Endothelial cell of umbilical vein (primary cell): ENCODE results near the gene KRT77. TPM values are rescaled to one million over a fixed set of nuclear protein-coding genes. Genes with fewer than 3 reads are reported as not detected.

Experiments
- BruUV-seq: library from RNA; stranded (reverse); fragments of 400-500 nt; replicated peaks from 2 replicates; lab custom pipeline; 2021; lab: Mats Ljungman, UMichigan
- CTCF ChIA-PET: fragments of 300-600, 350-600 bp; sonication (Branson Sonifier 250); formaldehyde crosslinking; loops from one replicate; lab custom pipeline; 2021; ENCODE audit warnings: antibody characterized with exemption, inconsistent platforms; lab: Charles Lee
- POLR2A ChIA-PET: fragments of 300-600, 350-600 bp; sonication (Branson Sonifier 250); formaldehyde crosslinking; loops from one replicate; lab custom pipeline; 2021; ENCODE audit warnings: antibody characterized with exemption, inconsistent platforms; lab: Charles Lee
- DNase-seq: peaks from one replicate; pipeline ENCODE4 v3.0.0-alpha.2; 2011; ENCODE audit warnings: low read depth, low spot score
- FAIRE-seq: peaks from 2 replicates; lab custom pipeline; 2011; peaks lifted over from hg19 to GRCh38; lab: Jason Lieb, UNC
- H2AFZ ChIP-seq: 2 replicates; pipeline ENCODE4 v1.6.0; 2012; ENCODE audit warnings: low read depth, low read length, control low read depth, inconsistent platforms
- H3K27ac ChIP-seq: 2 replicates; pipeline ENCODE4 v1.5.1; 2011; ENCODE audit warnings: low read depth, mild to moderate bottlenecking, control low read depth, low read length, moderate library complexity; ENCODE audit not compliant: insufficient read depth
- H3K27me3 ChIP-seq, 2 experiments: 2 replicates each; pipeline versions ENCODE4 v1.6.0 to v1.6.1; 2011; ENCODE audit warnings: low read length in 2 of 2, mixed read lengths in 1 of 2; ENCODE audit not compliant: control insufficient read depth in 2 of 2, insufficient read depth in 2 of 2
- H3K36me3 ChIP-seq, 2 experiments: 2 replicates in 1 of 2; 3 replicates in 1 of 2; pipeline ENCODE4 v1.5.1; 2011; ENCODE audit warnings: low read length in 2 of 2, mild to moderate bottlenecking in 1 of 2, moderate library complexity in 1 of 2; ENCODE audit not compliant: control insufficient read depth in 2 of 2, insufficient read depth in 2 of 2; ENCODE audit errors: extremely low read depth in 1 of 2
- H3K4me1 ChIP-seq: 3 replicates; pipeline ENCODE4 v1.5.1; 2011; ENCODE audit warnings: mild to moderate bottlenecking, low read length; ENCODE audit not compliant: control insufficient read depth, insufficient read depth; ENCODE audit errors: extremely low read depth
- H3K4me2 ChIP-seq: 2 replicates; pipeline ENCODE4 v1.6.1; 2011; ENCODE audit warnings: low read length, control low read depth, mixed read lengths; ENCODE audit not compliant: insufficient read depth
- H3K4me3 ChIP-seq, 3 experiments: fragments of 200-600 bp in 1 of 3; sonication (generic), shearing (Covaris generic) in 1 of 3; replicated peaks in 1 of 3; 2 replicates each; pipeline ENCODE4 v1.5.1; 2011 to 2016; ENCODE audit warnings: control low read depth in 3 of 3, low read length in 3 of 3, mild to moderate bottlenecking in 2 of 3, inconsistent platforms in 1 of 3, low read depth in 1 of 3, moderate library complexity in 1 of 3; ENCODE audit not compliant: insufficient read depth in 1 of 3
- H3K79me2 ChIP-seq: 2 replicates; pipeline ENCODE4 v1.6.0; 2012; ENCODE audit warnings: low read length, inconsistent platforms; ENCODE audit not compliant: control insufficient read depth, insufficient read depth
- H3K9ac ChIP-seq: replicated peaks from 2 replicates; pipeline ENCODE3; 2011; ENCODE audit warnings: low read length, control low read depth; ENCODE audit not compliant: insufficient read depth; ENCODE audit errors: extremely low read depth
- H3K9me1 ChIP-seq: replicated peaks from 3 replicates; pipeline ENCODE4 v1.6.0; 2011; ENCODE audit warnings: mild to moderate bottlenecking, low read length; ENCODE audit not compliant: control insufficient read depth, insufficient read depth; ENCODE audit errors: extremely low read depth
- H3K9me3 ChIP-seq: replicated peaks from 2 replicates; pipeline ENCODE4 v1.5.1; 2012; ENCODE audit warnings: low read length, inconsistent platforms; ENCODE audit not compliant: control insufficient read depth, insufficient read depth
- H4K20me1 ChIP-seq: replicated peaks from 2 replicates; pipeline ENCODE3; 2011; ENCODE audit warnings: mild to moderate bottlenecking, low read length; ENCODE audit not compliant: control insufficient read depth, insufficient read depth; ENCODE audit errors: extremely low read depth
- EZH2 ChIP-seq: IDR thresholded peaks from 2 replicates; pipeline ENCODE4 v1.6.1; 2012; ENCODE audit warnings: borderline replicate concordance, low read depth, mild to moderate bottlenecking, moderate library complexity, low read length, inconsistent platforms; ENCODE audit not compliant: severe bottlenecking
- FOS ChIP-seq: IDR thresholded peaks from 2 replicates; pipeline ENCODE4 v1.6.1; 2011; ENCODE audit warnings: mild to moderate bottlenecking, low read length, moderate library complexity, borderline replicate concordance; ENCODE audit not compliant: insufficient read depth
- GATA2 ChIP-seq: IDR thresholded peaks from 2 replicates; pipeline ENCODE4 v1.7.0; 2011; ENCODE audit warnings: low read depth, mild to moderate bottlenecking, moderate library complexity, mixed read lengths, low read length; ENCODE audit not compliant: insufficient read length, insufficient read depth
- JUN ChIP-seq: IDR thresholded peaks from 2 replicates; pipeline ENCODE4 v1.6.1; 2011; ENCODE audit warnings: borderline replicate concordance, low read depth; ENCODE audit not compliant: insufficient read length, insufficient read depth
- MYC ChIP-seq: IDR thresholded peaks from one replicate; pipeline ENCODE4 v1.6.1; 2011; ENCODE audit warnings: mild to moderate bottlenecking, low read depth, low read length
- POLR2A ChIP-seq: IDR thresholded peaks from 2 replicates; pipeline ENCODE4 v1.6.1; 2012; ENCODE audit warnings: low read depth, mild to moderate bottlenecking, control low read depth, low read length
- POLR2AphosphoS5 ChIP-seq: IDR thresholded peaks from 2 replicates; pipeline ENCODE4 v1.6.1; 2012; ENCODE audit warnings: low read depth, mild to moderate bottlenecking, control low read depth, low read length, moderate library complexity; ENCODE audit not compliant: insufficient read depth
- dilution Hi-C: fragments of 300-500 bp; cut with MboI; formaldehyde crosslinking; loops from one replicate; pipeline ENCODE4 v1.15.0; 2019; ENCODE audit warnings: low sequenced_read_pairs; ENCODE audit not compliant: extremely low pct_ligation_motif_present
- intact Hi-C: fragments of 100-400 bp; cut with micrococcal nuclease; formaldehyde crosslinking; loops from one replicate; pipeline ENCODE4 v1.10.0; 2022
- polyA plus RNA-seq, 4 experiments: library from polyadenylated mRNA; depleted of rRNA in 3 of 4; stranded (reverse) in 3 of 4; unstranded in 1 of 4; fragments of >200 nt; gene quantifications; 2 replicates each; pipeline versions ENCODE4 v1.2.1 to v1.2.3, GENCODE V29; 2011 to 2012; ENCODE audit warnings: missing spikeins in 1 of 4
- total RNA-seq: library from RNA; stranded (reverse); gene quantifications from 2 replicates; pipeline ENCODE4 v1.2.3, GENCODE V29; 2021
- TF ChIP-seq, protein P1 (sequence below): IDR thresholded peaks from 2 replicates; pipeline ENCODE4 v1.6.1; 2011; ENCODE audit not compliant: insufficient read depth, insufficient read length
- TF ChIP-seq, protein P2 (sequence below), 2 donors: IDR thresholded peaks; 1 replicate in 1 of 2; 2 replicates in 1 of 2; pipeline ENCODE4 v1.5.1; 2011; ENCODE audit warnings: low read length in 2 of 2, mild to moderate bottlenecking in 2 of 2, moderate library complexity in 2 of 2, control low read depth in 1 of 2, inconsistent platforms in 1 of 2, low read depth in 1 of 2; ENCODE audit not compliant: insufficient read depth in 1 of 2; ENCODE audit errors: extremely low read depth in 1 of 2

Gene KRT77
- total and polyA plus RNA-seq, 2 donors (not counting 3 experiments of a cell fraction or from before 2014, with no cell fraction given): not detected

DNA sequence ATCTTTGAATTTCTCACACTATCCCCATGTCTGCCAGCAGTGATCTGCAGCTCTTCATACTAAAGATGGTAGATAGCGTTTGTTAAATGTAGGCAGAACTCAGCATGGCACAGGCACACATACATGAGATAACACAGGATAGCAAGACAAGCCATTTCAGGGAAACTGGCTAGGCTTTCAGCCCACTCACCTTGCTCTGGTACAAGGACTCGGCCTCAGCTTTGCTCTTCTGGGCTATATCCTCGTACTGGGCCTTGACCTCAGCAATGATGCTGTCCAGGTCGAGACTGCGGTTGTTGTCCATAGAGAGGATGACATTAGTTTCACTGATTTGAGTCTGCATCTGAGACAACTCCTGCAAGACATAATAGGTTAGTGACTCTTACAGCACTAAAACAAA lies 26.2 kb downstream of the KRT77 start:
- TF ChIP-seq EZH2 (no peak), JUN (no peak), GATA2 (no peak), POLR2A (no peak), MYC (no peak), FOS (no peak), POLR2AphosphoS5 (no peak)
- TF ChIP-seq, protein P1, sequence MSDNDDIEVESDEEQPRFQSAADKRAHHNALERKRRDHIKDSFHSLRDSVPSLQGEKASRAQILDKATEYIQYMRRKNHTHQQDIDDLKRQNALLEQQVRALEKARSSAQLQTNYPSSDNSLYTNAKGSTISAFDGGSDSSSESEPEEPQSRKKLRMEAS: no peak
- TF ChIP-seq, protein P2, sequence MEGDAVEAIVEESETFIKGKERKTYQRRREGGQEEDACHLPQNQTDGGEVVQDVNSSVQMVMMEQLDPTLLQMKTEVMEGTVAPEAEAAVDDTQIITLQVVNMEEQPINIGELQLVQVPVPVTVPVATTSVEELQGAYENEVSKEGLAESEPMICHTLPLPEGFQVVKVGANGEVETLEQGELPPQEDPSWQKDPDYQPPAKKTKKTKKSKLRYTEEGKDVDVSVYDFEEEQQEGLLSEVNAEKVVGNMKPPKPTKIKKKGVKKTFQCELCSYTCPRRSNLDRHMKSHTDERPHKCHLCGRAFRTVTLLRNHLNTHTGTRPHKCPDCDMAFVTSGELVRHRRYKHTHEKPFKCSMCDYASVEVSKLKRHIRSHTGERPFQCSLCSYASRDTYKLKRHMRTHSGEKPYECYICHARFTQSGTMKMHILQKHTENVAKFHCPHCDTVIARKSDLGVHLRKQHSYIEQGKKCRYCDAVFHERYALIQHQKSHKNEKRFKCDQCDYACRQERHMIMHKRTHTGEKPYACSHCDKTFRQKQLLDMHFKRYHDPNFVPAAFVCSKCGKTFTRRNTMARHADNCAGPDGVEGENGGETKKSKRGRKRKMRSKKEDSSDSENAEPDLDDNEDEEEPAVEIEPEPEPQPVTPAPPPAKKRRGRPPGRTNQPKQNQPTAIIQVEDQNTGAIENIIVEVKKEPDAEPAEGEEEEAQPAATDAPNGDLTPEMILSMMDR (IDR thresholded peaks at IDR 0.05; ENCODE audit: extremely low read depth in 1 of 2, insufficient read depth in 1 of 2, low read depth in 1 of 2, low read length in 2 of 2): no peak
- Histone ChIP-seq H3K9me1 (no peaks in the 10 kb centered on the region), H3K4me3 (no peak overlapping the region), H3K27ac (no peak overlapping the region), H4K20me1 (no peaks in the 10 kb centered on the region), H3K9ac (no peak overlapping the region), H3K9me3 (no peaks in the 10 kb centered on the region), H3K79me2 (no peaks in the 10 kb centered on the region), H3K27me3 (no peaks in the 10 kb centered on the region), H2AFZ (no peak overlapping the region), H3K36me3 (no peaks in the 10 kb centered on the region), H3K4me2 (no peak overlapping the region), H3K4me1 (no peaks in the 10 kb centered on the region)
- FAIRE-seq (no peak), DNase-seq (no peak)
- BruUV-seq: no TSS peak
- POLR2A ChIA-PET: no interaction called here
- dilution Hi-C loops (no loop called here), intact Hi-C loops (no loop called here)
- CTCF ChIA-PET: no interaction called here
